Neutrophil (primary cell): Measurements from ENCODE around the gene RPLP2.

Source experiments
- H3K27ac ChIP-seq: fragments of 200-600 bp; sonication (generic); 2 replicates; pipeline ENCODE4 v1.5.1; 2016; ENCODE audit warnings: mild to moderate bottlenecking, moderate library complexity
- H3K27me3 ChIP-seq: fragments of 200-600 bp; sonication (generic); 2 replicates; pipeline ENCODE4 v1.6.0; 2016; ENCODE audit warnings: mild to moderate bottlenecking
- H3K36me3 ChIP-seq: fragments of 200-600 bp; sonication (generic); 2 replicates; pipeline ENCODE4 v1.5.1; 2017
- H3K4me1 ChIP-seq, 2 experiments: fragments of 200-600 bp in 1 of 2; sonication (generic) in 1 of 2; 1 replicate in 1 of 2; 2 replicates in 1 of 2; pipeline versions ENCODE4 v1.5.1 to v1.6.1; 2013 to 2016; ENCODE audit warnings: low read depth in 1 of 2, low read length in 1 of 2, mild to moderate bottlenecking in 1 of 2, moderate library complexity in 1 of 2; ENCODE audit not compliant: control insufficient read depth in 1 of 2, insufficient read depth in 1 of 2
- H3K4me3 ChIP-seq, 2 experiments: fragments of 200-600 bp in 1 of 2; sonication (generic) in 1 of 2; 1 replicate in 1 of 2; 2 replicates in 1 of 2; pipeline ENCODE4 v1.5.1; 2013 to 2016; ENCODE audit warnings: low read depth in 1 of 2, low read length in 1 of 2, mild to moderate bottlenecking in 1 of 2, moderate library complexity in 1 of 2
- H3K9me3 ChIP-seq: fragments of 200-600 bp; sonication (generic); 2 replicates; pipeline ENCODE4 v1.5.1; 2016
- CTCF ChIP-seq: fragments of 200-600 bp; sonication (generic); IDR thresholded peaks from 2 replicates; pipeline ENCODE4 v1.5.1; 2016; ENCODE audit warnings: antibody characterized with exemption

The RPLP2 gene

GRCh38 chr11:801097-801780 is 8.5 kb upstream of the RPLP2 start:
- Histone ChIP-seq H3K27ac (no peak overlapping the region), H3K4me3 (no peak overlapping the region), H3K27me3 (no peaks in the 10 kb centered on the region), H3K4me1 (peaks cover 36 to 47% of the 10 kb centered on the region in 2 experiments), H3K9me3 (no peaks in the 10 kb centered on the region), H3K36me3 (no peaks in the 10 kb centered on the region)
- no peak for TF ChIP-seq CTCF

DNA sequence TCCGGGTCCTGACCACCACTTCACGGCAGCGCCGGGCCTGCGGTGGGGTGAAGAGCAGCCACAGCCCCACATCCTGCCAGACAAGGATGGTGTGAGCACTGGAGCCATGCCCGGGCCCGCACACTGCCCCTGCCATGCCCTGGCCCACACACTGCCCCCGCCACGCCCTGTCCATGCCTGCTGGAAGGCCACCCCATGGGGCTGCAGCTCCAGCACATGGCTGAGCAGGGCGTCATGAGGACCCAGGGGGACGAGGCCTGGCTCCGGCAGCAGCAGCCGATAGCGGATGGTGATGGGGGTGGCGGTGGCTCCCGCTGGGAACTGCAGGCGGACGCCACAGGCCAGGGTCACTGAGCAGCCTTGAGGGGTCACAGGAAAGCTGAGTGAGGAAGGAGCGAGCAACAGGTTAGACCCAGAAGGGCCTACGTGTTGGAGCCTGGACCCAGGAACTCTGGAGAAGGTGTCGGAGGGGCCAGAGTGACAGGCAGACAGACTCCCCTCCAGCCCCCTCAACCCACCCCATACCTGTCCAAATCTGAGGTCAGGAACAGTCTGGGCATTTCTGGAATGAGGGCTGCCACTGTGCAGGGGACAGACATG is 7.6 kb upstream of the RPLP2 start:
- Histone ChIP-seq H3K36me3 (no peaks in the 10 kb centered on the region), H3K4me3 (no peak overlapping the region), H3K27me3 (no peaks in the 10 kb centered on the region), H3K9me3 (no peaks in the 10 kb centered on the region), H3K27ac (no peak overlapping the region), H3K4me1 (peaks cover 27 to 38% of the 10 kb centered on the region in 2 experiments)
- TF ChIP-seq CTCF, result no peak

DNA sequence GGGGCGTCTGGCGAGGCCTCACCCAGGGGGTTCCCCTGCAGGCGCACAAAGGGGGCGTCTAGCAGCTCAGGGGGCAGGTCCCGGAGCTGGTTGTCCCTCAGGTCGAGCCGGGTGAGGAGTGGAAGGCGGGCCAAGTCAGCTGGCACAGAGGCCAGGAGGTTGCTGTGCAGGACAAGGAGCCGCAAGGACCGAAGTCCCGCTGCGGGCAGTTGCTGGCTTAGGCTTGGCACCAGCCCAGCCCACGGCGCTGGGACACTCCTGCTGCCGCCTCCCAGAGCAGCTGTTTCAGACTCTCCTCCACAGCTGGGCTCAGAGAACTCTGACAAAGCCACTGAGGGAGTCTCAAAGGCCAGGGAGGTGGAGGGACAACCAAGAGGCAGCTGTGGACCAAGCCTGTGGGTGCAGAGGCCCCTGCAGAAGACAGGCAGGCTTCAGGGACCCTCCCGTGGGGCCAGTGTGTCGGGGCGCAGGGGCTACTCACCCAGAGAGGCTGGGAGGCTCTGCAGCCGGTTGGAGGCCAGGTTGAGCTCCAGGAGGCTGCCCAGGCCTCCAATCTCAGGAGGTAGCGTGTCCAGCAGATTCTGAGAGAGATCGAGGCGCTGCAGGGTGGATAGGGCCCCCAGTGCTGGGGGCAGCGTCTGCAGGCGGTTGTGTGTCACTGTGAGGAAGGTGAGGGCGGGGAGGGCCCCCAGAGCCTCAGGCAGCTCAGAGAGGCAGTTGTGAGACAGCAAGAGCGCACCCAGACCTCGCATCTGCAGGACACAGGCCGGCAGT is 6.9 kb upstream of the RPLP2 start:
- Histone ChIP-seq H3K36me3 (no peaks in the 10 kb centered on the region), H3K4me3 (no peak overlapping the region), H3K27ac (no peak overlapping the region), H3K27me3 (no peaks in the 10 kb centered on the region), H3K9me3 (no peaks in the 10 kb centered on the region), H3K4me1 (peaks cover 19 to 31% of the 10 kb centered on the region in 2 experiments)
- TF ChIP-seq CTCF, result no peak

- Histone ChIP-seq H3K36me3 (no peaks in the 10 kb centered on the region), H3K9me3 (no peaks in the 10 kb centered on the region), H3K27me3 (no peaks in the 10 kb centered on the region), H3K4me3 (no peak overlapping the region), H3K4me1 (peaks cover 20 to 28% of the 10 kb centered on the region in 2 experiments), H3K27ac (no peak overlapping the region)
- TF ChIP-seq CTCF, result no peak
Observed at GRCh38 chr11:803467-803742, 6.4 kb upstream of the RPLP2 start.

GRCh38 chr11:803770-804598 is 5.8 kb upstream of the RPLP2 start:
- Histone ChIP-seq H3K36me3 (no peaks in the 10 kb centered on the region), H3K27ac (peak overlapping the region; percentile 81), H3K4me3 (peak overlapping the region; percentile 65 to 75), H3K9me3 (no peaks in the 10 kb centered on the region), H3K4me1 (peaks cover 24 to 31% of the 10 kb centered on the region in 2 experiments), H3K27me3 (no peaks in the 10 kb centered on the region)
- TF ChIP-seq CTCF, result no peak
